ENCODE data around the gene DACT2. TPM values are rescaled to one million over a fixed set of nuclear protein-coding genes. Genes with fewer than 3 reads are reported as not detected.

Gene DACT2
- total RNA-seq, 1 experiment from 2014 or later = not detected

GRCh38 chr6:168354338-168354737, 34.8 kb upstream of the DACT2 start:
- no peak overlapping the region for H3K4me3 ChIP-seq (replicated peaks in 1 of 2; ENCODE audit: low read depth in 1 of 2, low read length in 2 of 2)

More at GRCh38 chr6:168354338-168354737, 34.8 kb upstream of the DACT2 start:
- Histone ChIP-seq H3K4me2 (ENCODE audit: low read length) (no peak overlapping the region), H3K9me3 (ENCODE audit: control insufficient read depth in 1 of 2, insufficient read depth in 1 of 2, low read depth in 1 of 2, low read length in 2 of 2) (no peaks in the 10 kb centered on the region), H3K79me2 (ENCODE audit: insufficient read depth, low read length) (no peaks in the 10 kb centered on the region), H3K4me1 (ENCODE audit: control insufficient read depth in 1 of 2, insufficient read depth in 2 of 2, low read length in 2 of 2) (no peaks in the 10 kb centered on the region; a peak in 1 of 4 replicates), H3K9me2 (ENCODE audit: insufficient read depth) (no peaks in the 10 kb centered on the region), H3K27me3 (ENCODE audit: insufficient read depth, low read length) (no peaks in the 10 kb centered on the region), H4K20me1 (ENCODE audit: insufficient read depth) (no peaks in the 10 kb centered on the region), H3K9ac (ENCODE audit: low read length) (no peak overlapping the region), H2AFZ (ENCODE audit: low read depth, low read length, poor library complexity, severe bottlenecking) (no peak overlapping the region), H3K36me3 (ENCODE audit: control insufficient read depth in 1 of 2, insufficient read depth in 2 of 2, low read length in 2 of 2) (no peaks in the 10 kb centered on the region), H3K27ac (ENCODE audit: low read depth, low read length) (no peak overlapping the region)
- TF ChIP-seq REST (IDR thresholded peaks at IDR 0.05; ENCODE audit: low read depth) (no peak), POLR2AphosphoS5 (IDR thresholded peaks at IDR 0.05; ENCODE audit: low read depth, low read length) (no peak), SP1 (IDR thresholded peaks at IDR 0.05; ENCODE audit: low read depth) (no peak), ZNF274 (IDR thresholded peaks at IDR 0.05; ENCODE audit: low read depth, low read length) (no peak), EZH2 (IDR thresholded peaks at IDR 0.05) (no peak), EZH2phosphoT487 (IDR thresholded peaks at IDR 0.05; ENCODE audit: borderline replicate concordance) (no peak), CEBPB (IDR thresholded peaks at IDR 0.05; ENCODE audit: low read depth) (no peak), CTCF (IDR thresholded peaks at IDR 0.05 in 2 of 3, conservative IDR thresholded peaks at IDR 0.05 in 1 of 3; ENCODE audit: borderline replicate concordance in 1 of 3, insufficient read depth in 1 of 3, low read depth in 2 of 3, low read length in 2 of 3) (no peak), CBX3 (IDR thresholded peaks at IDR 0.05; ENCODE audit: low read depth) (no peak), RAD21 (IDR thresholded peaks at IDR 0.05; ENCODE audit: low read depth) (no peak), TCF7L2 (IDR thresholded peaks at IDR 0.05; ENCODE audit: borderline replicate concordance, extremely low read depth, insufficient read depth, insufficient read length) (no peak)
- TF ChIP-seq, protein P1, sequence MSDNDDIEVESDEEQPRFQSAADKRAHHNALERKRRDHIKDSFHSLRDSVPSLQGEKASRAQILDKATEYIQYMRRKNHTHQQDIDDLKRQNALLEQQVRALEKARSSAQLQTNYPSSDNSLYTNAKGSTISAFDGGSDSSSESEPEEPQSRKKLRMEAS (IDR thresholded peaks at IDR 0.05) = no peak
- TF ChIP-seq, protein P2, sequence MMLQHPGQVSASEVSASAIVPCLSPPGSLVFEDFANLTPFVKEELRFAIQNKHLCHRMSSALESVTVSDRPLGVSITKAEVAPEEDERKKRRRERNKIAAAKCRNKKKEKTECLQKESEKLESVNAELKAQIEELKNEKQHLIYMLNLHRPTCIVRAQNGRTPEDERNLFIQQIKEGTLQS (IDR thresholded peaks at IDR 0.05) = no peak
- RAD21 ChIA-PET (ENCODE audit: low non-redundant PET in 1 of 2, low total read pairs in 2 of 2, uncharacterized antibody in 2 of 2, unreplicated experiment in 2 of 2) = no interaction called here
- CTCF ChIA-PET = no interaction called here
- intact Hi-C loops (cut with micrococcal nuclease) = no loop called here
- POLR2A ChIA-PET = no interaction called here
- ATAC-seq = no peak
- no peak for DNase-seq (ENCODE audit: low read depth, low spot score)
- no TSS peak for BruUV-seq (replicated peaks)

All from HCT116 (cell line).